Stimulated activated CD8-positive, alpha-beta memory T cell treated with anti-CD3 and anti-CD28 coated beads, Interleukin-12 subunit alpha, Interleukin-12 subunit beta, amount 100 ng/mL, for 1 hour (primary cell): ENCODE measurements around the gene RPS27L.
"Not testable (repeated sequence)": the region's sequence is repeated elsewhere in the genome, so short reads cannot be mapped to it uniquely, and the experiment has no call there.

Experiments
- DNase-seq: peaks from one replicate; pipeline ENCODE4 v3.0.0-alpha.2; 2020; ENCODE audit warnings: low read depth

The RPS27L gene

GRCh38 chr15:63136742-63137141 is 20.5 kb downstream of the RPS27L start:
- no peak for DNase-seq

- no peak for DNase-seq
Observed at GRCh38 chr15:63135804-63136203, 21.5 kb downstream of the RPS27L start.

GRCh38 chr15:63135281-63135680 is 22.0 kb downstream of the RPS27L start:
- no peak for DNase-seq

GRCh38 chr15:63134245-63134985 is 22.9 kb downstream of the RPS27L start:
- DNase-seq: no peak

GRCh38 chr15:63133786-63134185 is 23.5 kb downstream of the RPS27L start:
- DNase-seq: no peak

GRCh38 chr15:63126726-63127125 is 30.6 kb downstream of the RPS27L start:
- DNase-seq: no peak

DNA sequence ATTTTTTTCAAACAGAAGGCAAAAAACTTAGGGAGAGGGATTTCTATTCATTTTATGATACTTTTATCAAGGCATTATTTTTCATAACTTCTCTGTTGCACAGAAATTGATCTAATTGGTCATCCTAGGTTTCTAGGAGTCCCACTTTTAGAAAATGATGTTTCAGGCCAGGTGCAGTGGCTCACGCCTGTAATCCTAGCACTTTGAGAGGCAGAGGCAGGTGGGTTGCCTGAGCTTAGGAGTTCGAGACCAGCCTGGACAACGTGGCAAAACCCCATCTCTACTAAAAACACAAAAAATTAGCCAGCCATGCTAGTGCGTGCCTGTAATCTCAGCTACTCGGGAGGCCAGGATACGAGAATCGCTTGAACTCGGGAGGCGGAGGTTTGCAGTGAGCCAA is 32.8 kb downstream of the RPS27L start:
- DNase-seq: no peak

DNA sequence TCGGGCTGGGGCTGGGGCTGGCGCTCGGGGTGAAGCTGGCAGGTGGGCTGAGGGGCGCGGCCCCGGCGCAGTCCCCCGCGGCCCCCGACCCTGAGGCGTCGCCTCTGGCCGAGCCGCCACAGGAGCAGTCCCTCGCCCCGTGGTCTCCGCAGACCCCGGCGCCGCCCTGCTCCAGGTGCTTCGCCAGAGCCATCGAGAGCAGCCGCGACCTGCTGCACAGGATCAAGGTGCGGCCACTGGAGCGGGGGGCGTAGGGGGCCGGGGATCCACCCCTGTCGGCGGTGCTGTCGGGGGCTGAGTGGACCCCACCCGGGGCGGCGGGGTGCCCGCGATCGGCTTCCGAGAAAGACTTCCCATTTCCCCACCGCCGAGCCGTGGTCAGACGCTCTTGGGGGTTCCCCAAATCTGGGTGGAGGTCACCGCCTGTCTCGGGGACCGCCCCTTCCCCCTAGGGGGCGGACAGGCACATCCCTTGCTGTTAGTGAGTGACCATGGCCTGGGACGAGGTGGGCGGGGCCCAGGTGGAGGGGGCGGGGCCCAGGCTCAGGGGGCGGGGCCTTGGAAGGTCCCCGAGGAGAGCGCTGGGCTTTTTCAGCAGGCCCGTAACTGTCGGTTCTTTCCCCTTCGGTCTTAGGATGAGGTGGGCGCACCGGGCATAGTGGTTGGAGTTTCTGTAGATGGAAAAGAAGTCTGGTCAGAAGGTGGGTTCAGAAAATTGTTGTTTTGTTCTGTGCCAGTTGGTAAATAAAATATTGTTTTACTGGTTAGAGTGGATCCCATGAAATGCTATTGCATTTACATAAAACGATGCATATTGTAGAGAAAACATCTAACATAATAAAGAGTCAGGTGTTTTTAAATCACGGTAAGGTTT is 35.0 kb downstream of the RPS27L start:
- DNase-seq: peak; percentile 35

DNA sequence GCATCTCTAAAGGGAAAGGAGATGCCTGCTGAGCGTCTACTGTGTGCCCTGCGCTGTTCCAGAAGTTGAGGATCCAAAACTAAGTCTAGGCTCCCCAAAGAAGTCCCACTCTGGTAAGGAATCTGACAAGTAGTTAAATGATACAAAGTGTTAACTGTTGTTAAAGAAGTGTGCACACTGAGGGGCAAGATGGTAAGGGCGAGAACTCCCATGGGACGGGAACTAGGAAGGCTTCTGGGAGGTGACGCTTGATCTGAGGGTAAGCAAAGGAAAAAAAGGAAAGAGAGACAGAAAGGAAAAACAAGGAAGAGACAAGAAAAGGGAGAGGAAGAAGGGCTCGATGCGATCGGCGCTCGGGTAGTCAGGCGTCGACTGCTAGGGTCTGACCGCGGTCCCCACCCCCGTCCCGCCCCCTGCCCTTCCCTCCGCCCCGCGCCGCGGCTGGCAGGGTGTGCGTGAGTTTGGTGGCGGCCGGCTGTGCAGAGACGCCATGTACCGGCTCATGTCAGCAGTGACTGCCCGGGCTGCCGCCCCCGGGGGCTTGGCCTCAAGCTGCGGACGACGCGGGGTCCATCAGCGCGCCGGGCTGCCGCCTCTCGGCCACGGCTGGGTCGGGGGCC is 35.8 kb downstream of the RPS27L start, which contains the start of gene LACTB:
TSS of gene LACTB (plus strand) at position 480 of the 620 bp plus-strand sequence. CDS start at position 491, 11 bp downstream.
- DNase-seq: peak; percentile 55

DNA sequence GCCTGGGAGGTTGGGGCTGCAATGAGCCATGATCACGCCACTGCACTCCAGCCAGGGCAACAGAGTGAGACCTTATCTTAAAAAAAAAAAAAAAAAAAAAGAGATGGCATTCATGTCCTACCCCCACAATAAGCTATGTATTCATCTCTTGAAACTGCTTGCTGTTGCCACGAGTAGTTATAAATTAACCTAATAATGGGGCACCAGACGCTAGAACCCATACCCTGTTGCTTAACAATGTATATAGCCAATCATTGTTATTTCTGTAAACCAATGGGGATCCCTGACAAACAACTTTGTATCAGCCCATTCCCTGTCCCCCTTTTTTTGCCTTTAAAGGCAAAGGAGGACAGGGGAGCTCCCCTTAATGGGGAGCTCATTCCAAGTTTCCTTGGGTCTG is 38.4 kb downstream of the RPS27L start:
- DNase-seq: no peak

DNA sequence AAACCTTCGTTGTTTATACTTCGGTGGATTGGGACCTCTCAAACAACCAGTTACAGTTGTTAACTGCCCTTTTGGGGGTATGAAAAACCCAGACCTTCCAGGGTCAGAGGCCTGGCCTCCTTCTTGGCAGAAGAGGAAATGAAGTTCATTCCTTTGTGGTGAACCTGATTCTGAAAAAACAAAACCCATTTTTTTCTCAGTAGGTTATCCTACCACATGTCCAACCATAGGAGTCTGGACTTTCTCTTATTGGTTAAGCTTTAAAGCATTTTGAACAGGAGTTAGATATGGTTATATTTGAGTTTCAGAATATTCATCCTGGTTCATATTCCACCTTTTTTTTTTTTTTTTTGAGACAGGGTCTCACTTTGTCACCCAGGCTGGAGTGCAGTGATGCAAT is 42.8 kb downstream of the RPS27L start:
- DNase-seq: no peak

- no peak for DNase-seq
Observed at GRCh38 chr15:63112871-63113270, 44.4 kb downstream of the RPS27L start.

DNA sequence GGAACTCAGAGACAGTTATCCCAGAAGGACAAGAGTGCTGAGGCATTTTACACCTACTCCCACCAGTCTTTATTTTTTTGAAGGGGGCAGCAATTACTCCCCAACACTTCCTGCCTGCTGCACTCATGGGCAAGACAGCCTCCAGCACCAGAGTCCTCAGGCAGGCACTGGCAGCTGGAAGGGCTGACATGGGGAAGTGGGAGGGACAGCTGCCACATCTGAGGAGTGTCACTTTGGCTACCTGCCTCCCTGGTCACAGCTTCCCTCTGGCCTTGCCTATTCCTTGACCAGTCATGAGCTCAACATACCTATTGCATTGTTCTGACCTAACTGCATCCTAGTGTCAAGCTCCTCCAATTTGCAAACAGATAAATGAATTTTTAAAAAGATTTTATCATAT is 45.8 kb downstream of the RPS27L start:
- no peak for DNase-seq

GRCh38 chr15:63110428-63111026 is 46.8 kb downstream of the RPS27L start:
- DNase-seq: no peak

DNA sequence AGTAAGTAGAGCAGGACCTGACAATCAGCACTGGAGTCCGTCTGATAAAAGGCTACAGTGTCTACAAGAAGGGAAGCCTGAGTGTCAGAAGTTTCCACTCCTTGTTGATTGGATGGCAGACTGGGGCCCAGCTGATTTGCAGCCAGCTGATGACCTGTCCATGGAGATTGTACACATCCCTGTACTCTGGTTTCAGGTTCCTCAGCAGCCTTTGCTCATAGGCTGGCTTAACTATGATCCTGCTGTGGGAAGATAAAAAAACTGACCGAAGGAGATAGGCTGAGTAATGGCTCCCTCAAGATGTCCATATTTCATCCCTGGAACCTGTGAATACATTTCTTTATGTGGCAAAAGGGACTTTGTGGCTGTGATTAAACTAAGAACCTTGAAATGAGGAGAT is 47.4 kb downstream of the RPS27L start:
- no peak for DNase-seq

GRCh38 chr15:63109498-63109897 is 47.8 kb downstream of the RPS27L start:
- DNase-seq: no peak

DNA sequence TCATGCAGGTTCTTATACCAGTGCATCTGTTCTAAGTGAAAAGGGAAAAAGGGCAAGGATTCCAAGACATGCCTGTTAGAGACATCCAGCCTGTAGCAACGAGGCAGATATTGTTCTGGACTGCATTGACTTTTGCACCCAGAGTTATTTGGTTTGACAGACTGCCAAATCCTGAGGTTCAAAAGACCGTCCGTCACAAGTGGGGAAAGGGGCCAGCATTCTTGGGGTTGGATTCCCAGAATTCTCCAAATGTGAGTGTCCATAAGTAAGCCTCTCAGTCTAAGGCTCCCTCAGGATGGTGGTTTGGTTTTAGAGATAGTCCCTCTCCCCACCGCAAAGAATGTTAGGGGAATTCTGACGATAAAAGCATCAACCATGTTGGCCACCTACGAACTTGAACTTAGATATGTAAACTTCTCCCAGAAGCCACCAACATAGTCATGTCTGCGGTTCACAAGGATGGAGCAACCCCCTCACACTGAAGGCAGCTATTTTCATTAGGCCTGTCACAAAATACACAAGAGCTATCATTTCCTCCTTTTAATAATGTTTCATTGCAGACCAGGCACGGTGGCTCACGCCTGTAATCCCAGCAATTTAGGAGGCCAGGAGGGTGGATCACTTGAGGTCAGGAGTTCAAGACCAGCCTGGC is 49.3 kb downstream of the RPS27L start:
- DNase-seq: no peak

DNA sequence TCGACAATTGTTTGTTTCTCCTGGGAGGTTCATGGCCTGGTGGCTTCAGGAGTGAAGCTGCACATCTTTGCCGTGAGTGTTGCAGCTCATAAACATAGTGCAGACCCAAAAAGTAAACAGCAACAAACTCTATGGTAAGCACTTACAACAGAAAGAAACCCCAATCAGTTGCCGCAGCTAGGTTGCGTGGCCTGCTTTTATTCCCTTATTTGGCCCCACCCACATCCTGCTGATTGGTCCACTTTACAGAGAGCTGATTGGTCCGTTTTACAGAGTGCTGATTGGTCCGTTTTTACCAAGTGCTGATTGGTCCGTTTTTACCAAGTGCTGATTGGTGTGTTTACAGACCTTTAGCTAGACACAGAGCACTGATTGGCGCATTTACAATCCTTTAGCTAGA is 51.9 kb downstream of the RPS27L start:
- DNase-seq: not testable (repeated sequence)

DNA sequence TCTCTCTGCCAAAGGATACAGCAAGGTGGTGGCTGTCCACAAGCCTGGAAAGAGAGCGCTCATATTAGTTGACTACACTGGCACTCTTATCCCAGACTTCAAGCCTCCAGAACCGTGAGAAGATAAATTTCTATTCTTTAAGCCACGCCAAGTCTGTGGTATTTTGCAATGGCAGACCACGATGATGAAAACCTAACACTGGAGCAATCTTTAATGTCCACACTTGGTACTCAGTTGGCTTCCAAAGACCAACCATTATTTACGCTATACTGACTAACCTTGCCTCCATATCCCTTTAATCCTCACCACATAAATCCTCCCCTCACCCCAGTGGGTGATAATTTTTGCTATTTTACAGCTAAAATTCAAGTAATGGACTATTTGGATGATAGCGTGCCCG is 52.5 kb downstream of the RPS27L start:
- DNase-seq: no peak

DNA sequence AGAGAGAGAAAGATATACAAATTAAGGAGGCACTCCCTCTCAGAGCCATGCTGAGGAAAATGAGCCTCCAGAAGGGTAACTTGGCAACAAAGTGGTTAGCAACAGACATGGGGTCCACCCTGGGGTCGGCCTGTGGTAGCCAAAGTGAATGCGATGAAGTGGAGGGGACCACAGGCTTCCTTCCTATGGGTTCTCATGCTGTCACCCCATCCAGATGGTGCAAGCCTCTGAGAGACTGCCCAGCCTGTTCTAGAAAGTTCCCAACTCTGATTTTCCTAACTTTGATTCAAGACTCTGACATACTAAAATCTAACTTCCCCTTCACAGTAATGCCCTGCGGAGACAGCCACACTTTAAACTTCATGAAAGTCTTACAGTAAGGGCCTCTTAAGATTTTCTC is 53.9 kb downstream of the RPS27L start:
- no peak for DNase-seq

GRCh38 chr15:63099581-63099980 is 57.7 kb downstream of the RPS27L start:
- not testable (repeated sequence) for DNase-seq

GRCh38 chr15:63098901-63099300 is 58.4 kb downstream of the RPS27L start:
- not testable (repeated sequence) for DNase-seq
